Breast epithelium (tissue), 3 donors: ENCODE data around the gene ELMO1.

Experiments
- CTCF ChIP-seq, 3 donors: fragments of 450-650 bp; IDR thresholded peaks; one replicate each; pipeline ENCODE4 v1.5.1; 2016 to 2017; ENCODE audit warnings: antibody characterized with exemption in 3 of 3, mild to moderate bottlenecking in 3 of 3, moderate library complexity in 3 of 3
- POLR2A ChIP-seq: fragments of 450-650 bp; IDR thresholded peaks from one replicate; pipeline ENCODE4 v1.6.1; 2016; ENCODE audit warnings: antibody characterized with exemption, mild to moderate bottlenecking, moderate library complexity

GRCh38 chr7:37346761-37347160 is 101.9 kb downstream of the ELMO1 start:
- no peak for TF ChIP-seq CTCF (IDR thresholded peaks at IDR 0.05)
- no peak for TF ChIP-seq POLR2A
